Mesendoderm (in vitro differentiated cells): ENCODE results near the gene MYOF.
"Not testable (repeated sequence)": the region's sequence is repeated elsewhere in the genome, so short reads cannot be mapped to it uniquely, and the experiment has no call there.

Experiments used
- DNase-seq: peaks from one replicate; pipeline ENCODE4 v3.0.0; 2013
- H2AK5ac ChIP-seq: 2 replicates; pipeline ENCODE4 v1.6.1; 2013; ENCODE audit warnings: low read length, inconsistent platforms
- H2BK120ac ChIP-seq: 2 replicates; pipeline ENCODE4 v1.6.1; 2013; ENCODE audit warnings: low read depth, mild to moderate bottlenecking, low read length, moderate library complexity, mixed read lengths
- H2BK15ac ChIP-seq: replicated peaks from 2 replicates; pipeline ENCODE4 v1.6.1; 2013; ENCODE audit warnings: low read depth, mild to moderate bottlenecking, moderate library complexity
- H2BK5ac ChIP-seq: 2 replicates; pipeline ENCODE4 v1.6.1; 2013; ENCODE audit warnings: low read length, inconsistent platforms
- H3K18ac ChIP-seq: 2 replicates; pipeline ENCODE4 v1.6.1; 2013; ENCODE audit warnings: mild to moderate bottlenecking, low read length, mixed read lengths
- H3K23ac ChIP-seq: one replicate; pipeline ENCODE4 v1.6.1; 2013; ENCODE audit warnings: low read length
- H3K27ac ChIP-seq: 2 replicates; pipeline ENCODE4 v1.5.1; 2013; ENCODE audit warnings: low read depth, mild to moderate bottlenecking, inconsistent platforms, low read length, moderate library complexity
- H3K27me3 ChIP-seq: 2 replicates; pipeline ENCODE4 v1.6.1; 2013; ENCODE audit warnings: low read length, control low read depth, mild to moderate bottlenecking, inconsistent platforms; ENCODE audit not compliant: insufficient read depth, poor library complexity
- H3K36me3 ChIP-seq: 2 replicates; pipeline ENCODE4 v1.6.1; 2013; ENCODE audit warnings: low read length, inconsistent platforms; ENCODE audit not compliant: control insufficient read depth, insufficient read depth
- H3K4ac ChIP-seq: one replicate; pipeline ENCODE4 v1.6.1; 2013; ENCODE audit warnings: low read depth, mild to moderate bottlenecking, low read length, moderate library complexity
- H3K4me1 ChIP-seq: 2 replicates; pipeline ENCODE4 v1.6.1; 2013; ENCODE audit warnings: low read depth, low read length, inconsistent platforms; ENCODE audit not compliant: control insufficient read depth
- H3K4me2 ChIP-seq: 2 replicates; pipeline ENCODE4 v1.6.1; 2013; ENCODE audit warnings: low read length
- H3K4me3 ChIP-seq: 2 replicates; pipeline ENCODE4 v1.5.1; 2013; ENCODE audit warnings: mild to moderate bottlenecking, low read length
- H3K56ac ChIP-seq: one replicate; pipeline ENCODE4 v1.6.1; 2013; ENCODE audit warnings: low read length
- H3K79me1 ChIP-seq: 2 replicates; pipeline ENCODE4 v1.6.1; 2013; ENCODE audit warnings: low read length, inconsistent platforms
- H3K79me2 ChIP-seq: 2 replicates; pipeline ENCODE4 v1.6.1; 2013; ENCODE audit warnings: mild to moderate bottlenecking, low read length; ENCODE audit not compliant: control insufficient read depth, insufficient read depth
- H3K9ac ChIP-seq: 2 replicates; pipeline ENCODE4 v1.6.1; 2013; ENCODE audit warnings: low read length, inconsistent platforms
- H4K5ac ChIP-seq: one replicate; pipeline ENCODE4 v1.6.1; 2013; ENCODE audit warnings: low read length
- H4K8ac ChIP-seq: one replicate; pipeline ENCODE4 v1.6.1; 2013; ENCODE audit warnings: low read depth, mild to moderate bottlenecking, control low read depth, low read length, moderate library complexity
- WGBS: extraction: QIAGEN DNeasy Blood & Tissue Kit; methylation state at CpG from one replicate; pipeline ENCODE4 v1.1.7; 2013; ENCODE audit warnings: low lambda C conversion rate, missing lambda C conversion rate; ENCODE audit not compliant: insufficient coverage; ENCODE audit errors: extremely low coverage; 5-methylcytosine and 5-hydroxymethylcytosine counted together

The MYOF gene

DNA sequence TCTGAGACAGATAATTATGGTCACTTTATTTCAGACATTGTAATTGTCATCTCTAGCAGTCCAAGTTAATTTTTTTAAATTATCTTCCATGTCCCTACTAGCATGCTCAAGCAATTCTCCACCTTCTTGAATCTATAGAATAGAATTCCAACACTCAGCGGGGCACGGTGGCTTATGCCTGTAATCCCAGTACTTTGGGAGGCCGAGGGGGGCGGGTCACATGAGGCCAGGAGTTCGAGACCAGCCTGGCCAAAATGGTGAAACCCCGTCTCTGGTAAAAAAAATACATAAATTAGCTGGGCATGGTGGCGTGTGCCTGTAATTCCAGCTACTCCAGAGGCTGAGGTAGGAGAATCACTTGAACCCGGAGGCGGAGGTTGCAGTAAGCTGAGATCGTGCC lies 39.4 kb downstream of the MYOF start:
- H3K79me1 ChIP-seq, H2BK120ac ChIP-seq, H3K36me3 ChIP-seq, H3K56ac ChIP-seq, H4K5ac ChIP-seq, H3K79me2 ChIP-seq, H2BK15ac ChIP-seq, H3K27me3 ChIP-seq, H3K9ac ChIP-seq, H3K4ac ChIP-seq, H3K4me3 ChIP-seq, H3K27ac ChIP-seq, DNase-seq, H2BK5ac ChIP-seq, H3K18ac ChIP-seq, H3K23ac ChIP-seq, H4K8ac ChIP-seq, H3K4me2 ChIP-seq, H2AK5ac ChIP-seq: not testable (repeated sequence)
- peaks cover 19% of the 10 kb centered on the region for H3K4me1 ChIP-seq
- no CpG with 5 or more reads among the region's 10 CpGs for WGBS

DNA sequence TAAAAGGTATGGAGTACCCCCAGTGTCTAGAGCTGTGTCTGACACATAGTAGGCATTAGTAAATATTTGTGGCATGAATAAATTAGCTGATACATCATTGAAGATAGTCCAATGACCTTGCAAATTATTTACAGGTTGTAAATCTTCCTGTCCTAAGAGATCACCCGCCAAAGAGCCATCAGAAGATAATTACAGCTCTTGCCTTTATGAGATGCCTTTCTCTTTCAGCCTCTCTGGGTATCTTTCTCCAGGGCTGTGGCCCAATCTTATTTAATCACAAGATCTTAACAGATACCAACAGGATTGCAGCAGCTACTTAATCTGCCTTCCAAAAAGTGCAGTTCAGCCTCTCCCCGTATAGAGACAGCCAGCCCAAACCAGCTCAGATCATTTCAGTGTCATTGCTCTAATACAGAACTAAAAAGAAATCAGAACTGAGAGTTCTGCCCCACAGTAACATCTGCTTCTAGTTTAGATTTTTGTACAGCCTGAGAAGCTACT lies 41.5 kb downstream of the MYOF start:
- Histone ChIP-seq H2BK120ac (no peak overlapping the region), H3K27me3 (no peaks in the 10 kb centered on the region), H3K56ac (peak overlapping the region; percentile 61), H3K4me2 (no peak overlapping the region), H3K4me3 (no peak overlapping the region), H3K23ac (no peak overlapping the region), H4K8ac (no peak overlapping the region), H3K79me2 (no peaks in the 10 kb centered on the region), H3K18ac (no peak overlapping the region), H3K9ac (no peak overlapping the region), H3K4me1 (peaks cover 30% of the 10 kb centered on the region), H2AK5ac (no peak overlapping the region), H3K79me1 (no peaks in the 10 kb centered on the region), H4K5ac (no peak overlapping the region), H3K27ac (peak overlapping the region; percentile 24), H2BK5ac (no peak overlapping the region), H2BK15ac (peak overlapping the region; percentile 64), H3K4ac (no peak overlapping the region), H3K36me3 (no peaks in the 10 kb centered on the region)
- peak; percentile 71 for DNase-seq
- no CpG with 5 or more reads among the region's 2 CpGs for WGBS

DNA sequence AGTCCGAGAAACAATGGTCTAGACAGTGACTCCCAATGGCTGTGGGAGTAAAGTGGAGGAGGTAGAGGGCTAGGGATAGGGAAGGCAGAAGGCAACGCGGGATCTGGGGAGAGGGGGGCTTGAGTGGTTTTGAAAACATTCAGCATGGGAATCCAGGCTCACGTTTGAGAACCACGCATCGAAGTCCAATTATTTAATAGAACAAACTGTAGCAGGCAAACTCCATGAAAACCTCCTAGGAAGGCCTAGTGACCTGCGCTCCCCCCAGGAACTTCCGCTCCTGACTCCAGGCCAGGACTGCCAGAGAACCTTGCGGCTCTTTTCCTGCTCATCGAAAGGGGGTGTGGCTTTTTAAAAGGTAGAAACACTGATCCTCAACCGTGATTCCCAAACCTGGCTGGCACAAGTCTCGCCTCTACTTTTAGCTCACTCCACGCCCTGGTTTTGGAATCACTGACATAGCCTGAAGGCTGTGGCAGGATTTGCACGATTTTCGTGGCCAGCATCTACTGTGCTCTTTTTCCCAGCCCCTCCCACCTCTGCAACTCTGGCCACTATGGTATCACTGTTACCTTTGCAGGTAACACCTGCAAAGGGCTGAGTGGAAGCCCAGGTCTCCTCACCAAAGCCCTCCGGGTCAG lies 43.4 kb downstream of the MYOF start:
- H3K27ac ChIP-seq, result peak overlapping the region; percentile 96
- peak overlapping the region; percentile 23 for H3K4me3 ChIP-seq
- H3K4me1 ChIP-seq, result peaks cover 26% of the 10 kb centered on the region
- H3K79me2 ChIP-seq, result no peaks in the 10 kb centered on the region
- H2BK15ac ChIP-seq, result no peak overlapping the region
- H3K9ac ChIP-seq, result peak overlapping the region; percentile 72
- H3K27me3 ChIP-seq, result no peaks in the 10 kb centered on the region
- no peak overlapping the region for H3K23ac ChIP-seq
- no peaks in the 10 kb centered on the region for H3K36me3 ChIP-seq
- H2AK5ac ChIP-seq, result peak overlapping the region; percentile 20
- H3K79me1 ChIP-seq, result no peaks in the 10 kb centered on the region
- no CpG with 5 or more reads among the region's 16 CpGs for WGBS
- H4K5ac ChIP-seq, result peak overlapping the region; percentile 21
- peak overlapping the region; percentile 95 for H2BK5ac ChIP-seq
- H2BK120ac ChIP-seq, result peak overlapping the region; percentile 86
- peak overlapping the region; percentile 88 for H3K4ac ChIP-seq
- H3K4me2 ChIP-seq, result peak overlapping the region; percentile 86
- H3K56ac ChIP-seq, result peak overlapping the region; percentile 90
- peak; percentile 96 for DNase-seq
- peak overlapping the region; percentile 42 for H4K8ac ChIP-seq
- peak overlapping the region; percentile 46 for H3K18ac ChIP-seq

DNA sequence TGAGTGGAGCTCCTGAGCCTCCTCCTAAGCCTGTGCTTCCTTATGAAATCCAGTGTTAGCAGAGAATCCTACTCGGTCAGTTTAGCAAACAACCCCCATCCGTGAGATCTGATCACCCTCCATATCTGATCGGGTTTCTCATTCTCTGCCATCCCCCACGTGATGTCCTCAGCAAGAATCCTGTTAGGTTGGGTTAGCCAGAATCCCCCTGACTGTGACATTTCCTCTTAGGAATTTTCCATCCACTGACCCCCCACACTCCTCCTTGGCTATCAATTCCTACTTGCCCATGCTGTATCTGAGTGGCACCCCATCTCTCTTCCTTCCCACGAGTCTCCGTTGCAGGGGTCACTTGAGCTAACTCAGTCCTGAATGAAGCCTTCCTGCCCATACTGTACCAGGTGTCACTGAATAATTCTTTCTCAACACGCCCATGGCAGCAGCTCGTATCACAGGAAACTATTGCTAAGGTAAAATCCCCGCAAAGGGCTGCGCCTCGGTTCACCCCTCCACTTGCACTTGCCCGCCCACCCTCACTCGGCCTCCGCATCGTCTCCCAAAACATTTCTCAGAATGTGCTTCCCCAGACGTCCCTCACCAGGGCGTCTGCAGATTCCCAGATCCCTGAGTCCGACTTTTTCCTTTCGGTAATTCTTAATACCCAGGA lies 44.1 kb downstream of the MYOF start:
- no CpG with 5 or more reads among the region's 19 CpGs for WGBS
- H2AK5ac ChIP-seq, result peak overlapping the region; percentile 90
- no peak overlapping the region for H3K4me3 ChIP-seq
- peak overlapping the region; percentile 96 for H3K27ac ChIP-seq
- peak overlapping the region; percentile 69 for H3K9ac ChIP-seq
- no peak overlapping the region for H3K23ac ChIP-seq
- H3K4ac ChIP-seq, result peak overlapping the region; percentile 93
- peaks cover 26% of the 10 kb centered on the region for H3K4me1 ChIP-seq
- H3K79me2 ChIP-seq, result no peaks in the 10 kb centered on the region
- peak; percentile 97 for DNase-seq
- H4K8ac ChIP-seq, result peak overlapping the region; percentile 77
- peak overlapping the region; percentile 100 for H2BK120ac ChIP-seq
- H2BK15ac ChIP-seq, result peak overlapping the region; percentile 66
- no peaks in the 10 kb centered on the region for H3K36me3 ChIP-seq
- H3K18ac ChIP-seq, result peak overlapping the region; percentile 98
- H2BK5ac ChIP-seq, result peak overlapping the region; percentile 97
- no peaks in the 10 kb centered on the region for H3K79me1 ChIP-seq
- peak overlapping the region; percentile 90 for H3K56ac ChIP-seq
- no peak overlapping the region for H4K5ac ChIP-seq
- no peaks in the 10 kb centered on the region for H3K27me3 ChIP-seq
- H3K4me2 ChIP-seq, result peak overlapping the region; percentile 35

DNA sequence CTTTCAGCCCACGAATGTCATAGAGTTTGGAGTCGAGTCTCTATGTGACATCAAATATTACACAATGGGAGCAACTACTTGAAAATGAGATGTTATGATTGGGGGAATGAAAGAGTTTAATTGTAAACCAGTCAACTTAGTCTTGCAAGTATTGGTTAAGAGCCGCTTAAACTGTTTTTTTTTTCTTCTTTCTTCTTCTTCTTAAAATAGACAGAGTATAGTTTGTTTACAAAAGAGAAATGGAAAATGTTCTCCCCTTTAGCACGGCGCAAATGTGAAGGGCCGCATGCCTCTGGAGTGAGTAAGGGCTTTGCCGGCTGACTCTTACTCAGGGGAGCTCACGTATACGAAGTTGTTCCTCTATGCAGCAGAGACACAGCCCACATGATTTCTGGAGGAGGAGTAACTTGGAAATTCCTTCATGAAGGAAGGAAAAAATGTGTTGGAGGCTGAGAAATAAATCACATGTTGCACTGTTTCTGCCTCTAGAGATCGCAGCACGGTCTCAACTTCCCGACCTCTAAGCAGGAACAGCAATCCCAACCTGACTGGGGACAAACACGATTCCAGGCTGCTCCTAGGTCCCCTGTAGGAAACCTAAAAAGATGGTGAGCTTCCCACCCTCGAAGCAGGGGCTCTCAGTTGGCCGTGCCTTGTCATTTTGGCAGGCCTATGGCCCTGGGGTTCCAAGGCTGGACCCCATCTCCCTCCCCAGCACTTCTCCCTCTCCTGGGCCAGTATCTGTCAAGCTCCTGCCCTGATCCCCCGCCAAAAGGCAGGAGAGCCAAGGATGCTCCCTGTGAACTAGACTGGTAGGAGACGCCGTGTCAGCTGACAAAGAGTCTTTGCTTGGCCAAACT lies 44.8 kb downstream of the MYOF start:
- Histone ChIP-seq H2BK15ac (peak overlapping the region; percentile 66), H3K79me1 (no peaks in the 10 kb centered on the region), H3K18ac (peak overlapping the region; percentile 98), H3K4me3 (no peak overlapping the region), H3K4me1 (peaks cover 26% of the 10 kb centered on the region), H3K36me3 (no peaks in the 10 kb centered on the region), H4K8ac (peak overlapping the region; percentile 77), H3K56ac (peak overlapping the region; percentile 90), H2BK5ac (peak overlapping the region; percentile 94), H2AK5ac (peak overlapping the region; percentile 79), H3K23ac (peak overlapping the region; percentile 11), H3K4ac (peak overlapping the region; percentile 93), H3K79me2 (no peaks in the 10 kb centered on the region), H4K5ac (peak overlapping the region; percentile 44), H3K27me3 (no peaks in the 10 kb centered on the region), H3K4me2 (peak overlapping the region; percentile 28), H2BK120ac (peak overlapping the region; percentile 100), H3K9ac (peak overlapping the region; percentile 64), H3K27ac (peak overlapping the region; percentile 96)
- DNase-seq, result peak; percentile 98
- WGBS, result no CpG with 5 or more reads among the region's 18 CpGs
